CD4-positive, alpha-beta T cell treated with Interleukin-1 beta for 1 hour (primary cell): ENCODE data around the gene SEPTIN12.

ENCODE experiments used
- DNase-seq, 2 donors: peaks; one replicate each; pipeline ENCODE4 v3.0.0-alpha.2; 2020 to 2022

Gene SEPTIN12, protein sequence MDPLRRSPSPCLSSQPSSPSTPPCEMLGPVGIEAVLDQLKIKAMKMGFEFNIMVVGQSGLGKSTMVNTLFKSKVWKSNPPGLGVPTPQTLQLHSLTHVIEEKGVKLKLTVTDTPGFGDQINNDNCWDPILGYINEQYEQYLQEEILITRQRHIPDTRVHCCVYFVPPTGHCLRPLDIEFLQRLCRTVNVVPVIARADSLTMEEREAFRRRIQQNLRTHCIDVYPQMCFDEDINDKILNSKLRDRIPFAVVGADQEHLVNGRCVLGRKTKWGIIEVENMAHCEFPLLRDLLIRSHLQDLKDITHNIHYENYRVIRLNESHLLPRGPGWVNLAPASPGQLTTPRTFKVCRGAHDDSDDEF

DNA sequence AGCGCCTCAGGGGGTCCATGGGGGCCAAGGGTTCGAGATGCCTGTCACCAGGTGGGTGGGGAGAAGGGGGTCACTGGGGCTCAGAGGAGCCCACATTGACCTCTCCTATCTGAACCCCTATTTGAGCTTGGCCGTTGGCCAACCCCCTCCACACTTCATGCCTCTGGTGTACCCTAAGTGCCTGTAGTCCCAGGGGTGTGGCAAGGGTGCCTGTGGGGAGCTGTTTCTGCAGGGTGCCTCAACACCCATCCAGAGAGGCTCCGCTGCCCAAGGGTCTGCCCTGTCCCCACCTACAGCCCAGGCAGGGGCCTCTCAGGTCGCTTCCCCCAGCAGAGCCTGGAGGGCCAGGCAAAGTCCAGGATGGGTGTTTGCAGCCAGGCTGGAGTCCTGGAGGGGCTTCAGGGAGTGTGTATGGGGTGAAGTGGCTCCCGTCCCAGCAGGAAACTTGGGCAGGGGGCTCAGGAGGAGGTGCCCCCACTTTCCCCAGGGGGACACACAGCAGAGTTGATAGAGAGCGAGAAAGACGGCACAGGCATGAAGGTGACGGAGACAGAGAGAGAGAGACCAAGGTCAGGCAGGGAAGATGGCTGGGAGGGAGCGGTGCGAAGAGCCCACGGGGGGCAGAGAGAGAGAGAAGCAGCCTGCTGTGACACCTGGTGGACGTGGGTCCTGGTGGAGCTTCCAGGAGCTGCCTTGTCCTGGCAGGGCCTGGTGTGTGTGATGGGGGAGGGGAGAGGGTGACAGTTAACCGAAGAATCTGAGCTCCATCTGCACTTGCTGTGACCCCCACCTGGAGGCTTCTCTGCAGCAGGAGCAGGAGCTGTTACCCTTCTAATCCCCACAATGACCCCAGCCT is at the start of gene SEPTIN12:
SEPTIN12 (minus strand) TSS at position 719 of the 856 bp plus-strand sequence; CDS start at position 19, 700 bp downstream.
- DNase-seq = no peak

DNA sequence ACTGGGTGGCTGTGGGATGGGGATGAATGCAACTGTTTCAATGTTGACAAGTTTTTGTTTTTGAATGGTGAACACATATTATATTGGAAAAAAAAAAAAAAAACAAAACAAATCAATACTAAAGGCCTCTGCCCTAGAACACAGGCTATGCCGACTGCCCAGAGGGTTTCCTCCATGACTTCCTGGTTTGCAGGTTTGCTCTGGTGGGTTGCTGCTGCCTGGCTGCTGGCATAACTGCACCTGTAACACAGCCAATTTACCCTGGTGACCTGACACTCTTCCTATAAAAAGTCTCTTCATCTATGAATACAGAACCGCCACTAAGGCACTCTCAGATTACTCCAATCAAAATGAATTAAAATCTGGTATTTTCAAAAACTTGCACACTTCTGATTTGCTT is 48.6 kb upstream of the SEPTIN12 start:
- no peak for DNase-seq

DNA sequence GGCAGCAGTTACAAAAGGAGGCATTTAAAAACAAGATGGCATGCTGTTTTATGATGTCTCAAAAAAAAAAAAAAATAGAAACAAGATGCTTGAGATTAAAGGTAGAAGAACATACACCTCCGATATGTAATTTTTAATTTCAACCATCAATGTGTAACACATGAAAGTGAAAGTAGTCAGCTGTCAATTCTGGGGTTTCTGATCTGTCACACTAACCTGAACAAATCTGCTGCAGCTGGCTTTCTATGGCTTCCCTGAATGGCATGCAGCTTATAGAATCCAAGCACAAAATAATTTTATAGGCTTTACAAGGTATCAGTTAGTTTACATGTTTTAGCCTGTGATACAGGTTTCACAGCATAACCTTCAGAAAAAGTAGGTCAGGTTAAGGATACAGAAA is 45.4 kb upstream of the SEPTIN12 start:
- DNase-seq = no peak

DNA sequence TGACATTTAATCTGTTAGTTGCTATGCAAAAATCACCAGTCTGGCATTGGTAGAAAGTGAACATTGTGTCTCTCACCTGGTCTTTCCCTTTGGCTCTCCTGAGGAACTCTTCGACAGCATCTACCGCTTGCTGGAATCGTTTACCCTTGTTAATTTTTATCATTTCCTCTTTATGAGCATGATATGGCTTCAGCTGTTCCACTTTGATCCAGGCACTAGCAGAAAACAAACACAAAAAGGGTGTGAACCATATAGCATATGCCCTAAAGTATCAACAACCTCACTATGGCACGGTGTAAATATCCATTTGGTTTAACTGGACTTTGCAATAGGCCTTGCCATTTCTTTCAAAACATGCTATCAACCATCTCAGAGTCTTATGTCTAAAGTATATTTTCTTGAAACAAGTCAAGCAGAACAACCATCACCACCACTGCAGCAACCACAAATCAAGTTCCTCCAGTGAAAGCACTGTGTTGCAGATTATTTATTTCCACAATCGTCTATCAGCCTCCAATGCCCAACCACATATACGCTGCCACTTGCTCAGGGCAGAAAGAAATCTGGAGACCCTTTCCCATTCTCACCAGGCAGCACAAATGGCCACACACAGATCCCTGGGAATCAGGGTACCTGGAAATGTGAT is 44.7 kb upstream of the SEPTIN12 start:
- DNase-seq = no peak

DNA sequence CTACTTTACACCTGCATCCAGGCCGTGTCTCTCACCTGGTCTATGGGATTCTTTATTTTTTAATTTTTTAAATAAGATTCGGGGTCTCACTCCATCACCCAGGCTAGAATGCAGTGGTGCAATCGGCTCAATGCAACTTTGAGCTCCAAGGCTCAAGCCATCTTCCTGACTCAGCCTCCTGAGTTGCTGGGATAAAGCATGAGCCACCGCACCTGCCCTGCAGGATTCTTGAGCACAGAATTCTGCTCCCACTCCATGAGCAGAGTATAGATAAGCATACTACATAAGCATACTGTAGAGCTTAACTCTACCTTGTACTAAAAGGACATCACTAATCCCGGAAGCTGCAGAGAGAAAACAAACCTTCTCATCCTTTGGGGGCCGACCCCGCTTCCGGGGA is 43.5 kb upstream of the SEPTIN12 start:
- DNase-seq = no peak

DNA sequence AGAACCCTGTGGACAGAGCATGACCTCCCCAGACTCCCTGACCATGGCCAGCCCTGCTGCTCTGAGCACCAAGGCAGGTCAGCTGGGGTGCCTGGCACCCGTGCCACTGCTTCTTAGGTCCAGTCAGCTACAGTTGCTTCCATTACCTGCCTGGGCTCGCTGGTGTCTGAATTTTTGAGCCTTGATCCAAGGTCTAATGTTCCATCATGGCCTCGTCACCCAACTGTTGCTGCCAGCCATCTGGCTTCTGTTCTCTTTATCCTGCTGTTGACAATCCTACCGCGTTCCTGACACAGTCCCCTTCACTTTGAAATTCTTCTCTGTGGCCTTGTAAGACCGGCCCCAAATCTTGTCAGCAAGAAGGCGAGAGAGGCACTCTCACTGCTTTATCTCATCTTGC is 42.3 kb upstream of the SEPTIN12 start:
- no peak for DNase-seq

DNA sequence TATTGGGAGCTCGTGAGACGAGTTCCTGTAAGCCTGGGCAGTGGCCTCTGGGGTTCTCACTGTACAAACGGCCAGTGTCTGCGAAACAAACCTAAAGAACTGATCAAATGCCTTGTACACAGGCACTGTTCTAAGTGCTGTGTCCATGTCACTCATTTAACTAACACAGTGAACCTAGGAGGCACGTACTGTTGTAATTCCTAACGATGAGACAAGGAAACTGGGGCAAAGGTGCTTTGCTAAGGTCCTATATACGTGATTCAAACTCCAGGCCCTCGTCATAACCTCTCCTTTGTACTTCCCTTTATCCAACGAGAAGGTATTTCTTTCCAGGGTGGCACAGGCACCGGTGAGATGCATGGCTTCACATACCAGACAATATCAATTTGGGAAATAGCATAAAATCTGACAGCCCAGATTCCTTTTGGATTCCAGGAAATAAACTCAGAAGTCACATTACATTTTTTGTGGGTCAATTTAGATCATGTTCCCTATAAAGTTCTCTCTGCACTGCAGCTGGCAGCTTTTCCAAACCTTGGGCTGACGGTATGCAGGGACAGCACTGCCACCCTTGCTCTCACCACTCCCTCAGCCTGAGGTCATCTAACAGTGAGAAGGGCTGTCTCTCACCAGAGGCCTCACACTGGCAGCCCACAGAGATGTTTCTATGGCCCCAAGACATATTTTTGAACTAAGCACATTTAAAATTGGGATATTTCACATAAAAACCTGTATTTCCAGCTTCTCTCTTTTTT is 40.6 kb upstream of the SEPTIN12 start:
- no peak for DNase-seq

DNA sequence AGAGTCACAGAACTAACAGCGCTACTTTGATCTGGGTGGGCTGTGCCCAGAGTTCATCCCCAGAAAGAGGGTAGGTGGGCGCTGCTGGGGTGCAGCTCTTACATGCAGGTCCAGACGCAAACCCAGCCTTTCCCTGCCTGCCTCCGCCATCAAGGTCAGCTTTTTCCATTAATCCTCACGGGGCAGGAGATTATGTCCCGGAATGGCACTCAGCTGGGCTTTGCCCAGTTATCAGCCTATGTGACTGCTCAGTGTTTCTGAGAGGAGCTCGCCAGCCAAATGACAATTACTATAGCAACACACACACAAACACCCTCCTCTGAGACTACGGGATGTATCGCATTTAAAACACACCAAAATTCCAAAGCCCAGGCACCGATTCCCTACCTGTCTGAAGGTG is 38.8 kb upstream of the SEPTIN12 start:
- DNase-seq = no peak

DNA sequence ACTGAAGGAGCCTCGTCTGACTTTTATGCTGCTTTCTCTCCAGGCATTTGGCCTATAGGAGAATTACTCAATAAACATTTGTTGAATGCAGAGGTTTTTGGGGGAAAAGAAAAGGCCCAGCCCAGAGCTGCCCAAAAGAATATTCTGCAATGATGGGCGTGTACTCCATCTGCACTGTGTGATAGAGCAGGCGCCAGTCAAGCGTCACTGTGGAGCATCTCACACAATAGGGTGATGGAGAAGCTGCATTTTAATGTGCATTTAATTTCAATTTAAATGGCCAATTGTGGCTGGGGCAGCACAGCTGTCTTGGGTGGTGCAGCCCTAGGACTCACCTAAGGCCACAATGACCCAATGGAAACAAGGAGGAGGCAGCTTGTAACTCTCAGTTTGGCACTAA is 38.4 kb upstream of the SEPTIN12 start:
- DNase-seq = no peak

DNA sequence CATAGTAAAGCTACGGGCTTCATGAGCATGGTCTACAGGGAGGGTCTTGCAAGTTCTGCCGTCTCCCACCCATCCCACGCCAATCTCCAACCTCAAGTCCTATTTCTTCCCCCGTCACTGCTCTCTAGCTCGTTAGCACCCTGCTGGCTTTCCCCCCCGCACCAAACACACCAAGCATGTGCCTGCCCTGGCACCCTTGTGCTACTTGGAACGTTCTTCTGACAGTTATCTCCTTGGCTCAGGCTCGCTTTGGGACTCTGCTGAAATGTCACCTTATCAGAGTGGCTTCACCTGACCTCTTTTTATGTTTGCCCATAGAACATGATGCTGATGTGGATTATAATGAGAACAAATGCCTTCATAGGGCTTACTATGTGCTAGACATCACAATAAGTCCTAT is 37.1 kb upstream of the SEPTIN12 start:
- no peak for DNase-seq

DNA sequence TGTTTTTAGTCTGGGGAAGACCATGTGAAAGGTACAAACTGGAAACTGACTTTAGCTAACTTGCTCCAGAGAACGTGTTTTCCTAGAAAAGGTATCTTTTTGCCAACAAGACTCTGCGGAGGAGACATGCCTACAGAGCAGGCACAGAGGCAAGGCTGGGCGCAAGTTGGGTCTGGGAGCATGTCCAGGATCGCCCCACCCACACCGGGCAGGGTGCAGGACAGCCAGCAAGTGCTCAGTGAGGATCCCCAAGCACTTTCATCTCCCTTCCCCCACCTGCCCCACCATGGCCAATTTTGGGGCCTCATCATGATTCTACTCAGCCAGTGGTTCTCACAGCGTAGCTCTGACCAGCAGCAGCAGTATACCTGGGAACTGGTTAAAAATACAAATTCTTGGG is 32.5 kb upstream of the SEPTIN12 start:
- DNase-seq = no peak

DNA sequence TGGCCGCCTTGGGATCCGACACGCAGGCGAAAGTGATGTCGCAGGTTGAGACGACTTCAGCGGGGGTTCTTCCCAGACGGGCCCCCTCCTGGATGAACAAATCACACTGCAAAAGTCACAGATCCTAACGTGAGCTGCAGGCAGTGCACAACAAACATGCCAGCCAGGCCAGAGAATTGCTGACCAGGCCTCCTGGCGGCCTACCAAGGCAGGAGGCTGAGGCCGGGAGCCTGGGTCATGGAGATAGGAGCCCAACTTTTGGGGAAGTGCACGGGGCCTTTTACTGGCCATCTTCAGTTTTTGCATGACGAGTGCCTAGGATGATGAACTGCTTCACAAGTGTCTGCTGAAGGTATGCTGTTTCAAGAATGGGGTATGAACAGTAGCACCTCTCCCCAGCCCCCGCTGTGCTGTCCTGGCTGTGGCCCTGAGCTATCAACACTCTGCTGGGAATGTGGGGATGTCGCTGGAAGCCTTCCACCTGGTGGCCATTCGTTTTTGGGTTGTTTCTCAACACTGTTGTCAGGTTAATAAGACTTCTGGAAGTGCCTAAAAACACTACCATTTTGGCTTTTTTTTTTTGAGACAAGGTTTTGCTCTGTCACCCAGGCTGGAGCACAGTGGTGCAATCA is 26.5 kb upstream of the SEPTIN12 start:
- DNase-seq = no peak

DNA sequence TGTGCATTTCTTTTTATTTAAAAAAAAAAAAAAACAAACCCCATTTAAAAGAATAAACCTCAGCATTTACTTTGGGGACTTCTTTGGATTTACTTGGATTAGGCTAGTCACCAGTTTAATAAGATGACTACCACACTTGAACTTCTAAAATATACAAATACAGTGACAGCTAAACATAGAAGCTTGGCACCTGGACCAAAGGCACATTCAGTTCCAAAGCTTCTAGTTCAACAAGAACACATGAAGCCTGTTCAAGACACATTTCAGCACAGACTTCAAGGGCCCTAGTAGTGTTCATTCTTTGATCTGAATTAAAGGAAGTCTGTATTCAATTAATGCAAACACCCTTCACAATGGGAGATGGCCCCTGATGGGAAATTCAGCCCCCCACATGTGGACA is 25.9 kb upstream of the SEPTIN12 start:
- DNase-seq = no peak

DNA sequence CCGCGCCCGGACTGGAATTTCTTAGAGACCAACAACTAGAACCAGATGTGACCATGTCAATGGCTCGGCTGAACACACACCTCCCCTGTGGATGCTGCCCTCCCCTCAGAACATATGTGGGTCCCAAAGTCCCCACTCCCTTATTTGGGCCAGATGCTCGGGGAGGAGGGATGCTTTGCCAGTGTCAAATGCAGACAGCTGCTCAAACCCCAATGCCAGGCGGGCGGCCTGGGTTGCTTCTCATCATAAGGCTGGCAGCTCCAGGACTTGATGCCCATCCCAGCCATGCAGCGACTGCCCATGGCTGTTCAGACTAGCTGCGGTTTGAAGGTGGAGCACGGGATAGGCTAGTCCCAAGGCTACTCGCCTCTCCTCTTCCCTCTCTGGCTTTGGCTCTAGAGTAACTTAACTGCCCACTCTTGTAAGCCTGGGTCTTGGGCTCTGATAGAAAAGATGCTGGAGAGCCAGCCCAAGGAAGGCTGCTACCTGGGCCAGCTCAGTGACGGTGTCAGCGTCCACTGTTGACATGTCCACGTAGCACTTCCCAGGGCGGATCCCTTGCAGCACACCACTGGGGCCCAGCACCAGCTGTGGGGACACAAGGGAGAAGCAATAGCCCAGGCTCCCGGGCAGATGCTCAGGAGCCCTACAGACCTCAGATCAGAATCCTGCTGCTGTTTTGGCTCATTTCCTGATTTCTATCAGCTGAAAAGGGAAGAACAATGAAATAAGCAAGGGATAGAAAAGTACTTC is 25.3 kb upstream of the SEPTIN12 start:
- no peak for DNase-seq

DNA sequence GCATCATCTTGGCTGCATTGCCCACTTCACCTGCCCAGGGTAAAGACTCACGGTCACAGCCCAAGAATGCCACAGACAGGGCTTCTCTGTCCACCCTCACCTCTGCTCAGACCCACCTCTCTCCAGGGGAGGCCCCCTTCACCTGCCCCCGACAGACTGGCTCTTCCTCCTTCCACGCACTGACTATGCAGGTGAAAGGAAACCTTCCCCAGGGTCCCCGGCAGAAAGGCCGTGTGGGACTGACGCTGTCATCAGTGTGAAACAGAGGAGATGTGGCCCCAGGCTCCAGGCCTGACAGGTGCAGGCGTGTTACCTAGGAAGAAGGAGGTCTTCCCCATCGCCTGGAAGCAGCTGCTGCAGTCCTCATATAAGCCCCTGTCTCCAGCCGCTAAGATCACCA is 23.6 kb upstream of the SEPTIN12 start:
- DNase-seq = no peak

DNA sequence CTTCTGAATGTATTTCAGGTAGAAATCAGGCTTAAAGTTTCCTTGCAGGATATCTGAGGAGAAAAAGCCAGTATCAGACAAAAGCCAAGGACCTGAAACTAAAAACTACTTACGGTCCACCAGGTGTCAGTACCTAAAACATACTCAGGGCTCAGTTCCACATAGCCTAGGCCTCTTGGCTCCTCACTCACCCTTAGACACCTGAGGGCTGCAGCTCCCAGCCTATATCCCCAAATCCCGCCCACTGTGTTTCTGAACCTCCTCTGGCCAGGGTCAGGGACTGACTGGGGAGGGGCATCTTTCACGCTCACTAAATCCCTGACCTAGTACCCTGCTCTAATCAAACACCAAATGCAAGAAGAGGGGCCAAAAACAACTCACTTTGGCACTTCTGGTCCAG is 23.1 kb upstream of the SEPTIN12 start:
- DNase-seq = no peak

DNA sequence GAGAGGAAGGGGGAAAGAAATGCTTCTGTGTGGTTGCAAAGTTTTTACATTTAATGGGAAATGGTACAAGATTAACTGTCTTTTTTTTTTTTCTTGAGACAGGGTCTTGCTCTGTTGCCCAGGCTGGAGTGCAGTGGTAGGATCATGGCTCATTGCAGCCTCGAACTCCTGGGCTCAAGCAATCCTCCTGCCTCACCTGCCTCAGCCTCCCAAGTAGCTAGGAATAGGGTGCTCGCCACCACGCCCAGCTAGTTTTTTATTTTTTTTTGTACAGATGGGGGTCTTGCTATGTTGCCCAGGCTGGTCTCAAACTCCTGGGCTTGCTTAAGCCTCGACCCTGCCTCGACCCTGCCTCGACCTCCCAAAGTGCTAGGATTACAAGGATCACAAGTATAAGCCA is 18.1 kb upstream of the SEPTIN12 start:
- no peak for DNase-seq

DNA sequence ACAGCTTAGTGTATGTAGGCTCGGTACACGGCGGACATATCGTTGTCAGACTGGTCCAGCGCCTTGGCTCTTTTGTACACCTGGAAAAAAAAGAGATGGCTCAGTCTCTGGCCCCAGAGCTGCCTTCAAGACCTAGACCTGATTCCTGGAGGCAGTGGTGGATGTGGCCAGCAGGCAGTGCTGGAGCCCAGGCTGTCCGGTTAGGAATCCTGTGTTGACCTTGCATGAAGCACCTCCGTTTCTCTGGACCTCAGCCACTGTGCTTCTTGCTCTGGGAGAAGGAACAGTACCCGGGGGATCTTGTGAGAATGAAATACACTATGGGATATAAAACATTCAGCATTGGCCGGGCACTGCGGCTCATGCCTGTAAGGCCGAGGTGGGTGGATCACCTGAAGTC is 17.1 kb upstream of the SEPTIN12 start:
- DNase-seq = no peak

DNA sequence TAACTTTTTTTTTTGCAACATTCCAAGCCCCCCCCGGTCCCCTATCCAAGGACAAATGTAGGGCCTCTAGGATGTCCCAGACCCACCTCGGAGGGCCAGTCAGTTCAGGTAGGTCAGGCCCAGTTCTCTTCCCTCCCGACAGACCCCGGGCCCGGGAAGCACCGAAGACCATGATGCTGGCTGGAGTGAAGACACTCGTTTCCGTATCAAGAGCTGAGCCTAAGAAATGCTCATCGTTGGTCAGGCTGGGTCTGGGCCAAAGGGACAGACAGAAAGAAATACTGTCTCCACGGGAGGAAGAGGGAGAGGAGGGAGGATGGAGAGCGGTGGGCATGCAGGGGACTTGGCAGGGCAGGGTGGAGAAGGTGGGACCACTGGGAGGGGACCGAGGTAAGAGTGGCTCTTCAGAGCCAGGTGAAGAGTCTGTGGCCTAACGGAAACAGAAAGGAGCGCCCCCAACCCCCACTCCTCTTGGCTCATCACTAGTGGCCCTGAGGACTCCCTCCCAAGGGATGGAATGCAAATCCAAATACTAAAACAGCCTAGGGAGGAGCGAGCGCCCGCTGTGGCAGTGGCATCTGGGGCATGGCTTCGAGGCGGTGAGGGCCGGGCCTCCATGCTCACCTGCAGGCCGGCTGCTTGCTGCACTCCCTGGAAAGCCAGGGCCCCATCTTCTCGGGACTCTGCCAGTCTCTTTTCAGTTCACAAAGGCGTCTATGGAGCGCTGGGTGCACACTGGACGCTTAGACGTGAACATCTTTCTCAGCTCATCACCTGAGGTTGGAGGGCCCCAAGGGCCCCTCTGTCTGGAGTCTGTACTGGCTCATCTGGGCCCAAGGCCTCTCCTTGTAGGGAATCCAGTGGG is 16.0 kb upstream of the SEPTIN12 start:
- no peak for DNase-seq

DNA sequence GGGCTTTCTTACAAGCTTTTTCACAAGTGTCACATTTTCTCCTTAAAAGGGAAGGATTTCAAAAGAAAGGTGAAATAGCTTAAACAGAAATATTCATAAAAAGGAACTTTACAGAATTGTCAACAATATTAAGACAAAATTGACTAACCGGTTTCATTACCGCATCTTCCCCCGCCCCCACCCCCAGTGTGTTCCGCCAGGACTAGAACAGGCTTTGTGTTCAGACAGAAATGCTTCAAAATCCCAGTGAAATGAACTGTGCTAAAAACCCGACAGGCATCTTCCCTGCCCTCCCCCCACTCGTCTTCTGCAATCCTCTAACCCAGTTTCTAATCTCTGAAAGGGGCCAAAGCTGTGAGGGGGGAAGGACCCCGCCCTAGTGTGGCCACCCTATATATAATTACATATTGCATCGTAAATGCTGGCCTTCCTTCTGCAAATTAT is 15.3 kb upstream of the SEPTIN12 start:
- DNase-seq = no peak
